ENCODE data around the gene SH3PXD2A. TPM values are rescaled to one million over a fixed set of nuclear protein-coding genes. Genes with fewer than 3 reads are reported as not detected.

The SH3PXD2A gene
- polyA plus RNA-seq, 3 donors = 26.6 to 29.4 (median 29.3) TPM

DNA sequence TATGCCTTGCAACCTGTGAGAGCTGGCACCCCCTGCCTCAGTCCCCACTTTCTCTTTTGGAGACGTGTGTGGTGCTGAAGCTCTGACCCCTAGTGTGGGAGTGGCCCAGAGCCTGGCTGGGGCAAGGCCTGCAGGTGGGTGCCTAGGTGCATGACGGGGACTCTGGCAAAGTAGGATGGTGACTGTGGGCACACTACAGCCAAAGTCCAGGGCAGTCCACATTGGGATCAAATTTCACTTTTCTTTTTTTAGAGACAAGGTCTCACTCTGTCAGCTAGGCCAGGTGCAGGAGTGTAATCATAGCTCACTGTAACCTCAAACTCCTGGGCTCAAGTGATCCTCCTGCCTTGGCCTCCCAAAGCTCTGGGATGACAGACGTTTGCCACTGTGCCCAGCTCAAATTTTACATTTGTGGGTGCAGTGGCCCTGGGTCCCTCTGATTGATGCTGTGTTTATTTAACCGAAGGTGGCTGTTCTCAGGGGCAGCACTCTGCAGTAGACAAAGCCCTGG is 309.6 kb downstream of the SH3PXD2A start:
- no peak for DNase-seq

DNA sequence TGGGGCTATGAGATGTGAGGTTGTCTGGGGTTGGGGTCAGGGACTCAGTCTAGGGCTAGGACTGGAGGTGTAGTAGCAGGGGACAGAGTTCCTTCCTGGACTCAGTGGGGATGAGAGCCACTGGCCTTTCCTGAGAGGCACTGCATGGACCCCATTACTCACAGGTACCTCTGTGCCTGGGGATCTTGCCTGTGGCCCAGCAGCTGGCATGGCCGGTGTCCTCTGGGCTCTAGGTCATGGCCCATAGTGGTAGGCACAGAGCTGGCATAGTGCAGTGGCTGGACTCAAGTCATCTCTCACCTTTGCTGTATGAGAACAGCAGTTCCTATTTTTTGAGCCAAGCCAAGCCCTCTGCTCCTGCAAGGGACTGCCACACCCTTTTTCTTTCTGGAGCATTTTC is 310.0 kb downstream of the SH3PXD2A start:
- no peak for DNase-seq

DNA sequence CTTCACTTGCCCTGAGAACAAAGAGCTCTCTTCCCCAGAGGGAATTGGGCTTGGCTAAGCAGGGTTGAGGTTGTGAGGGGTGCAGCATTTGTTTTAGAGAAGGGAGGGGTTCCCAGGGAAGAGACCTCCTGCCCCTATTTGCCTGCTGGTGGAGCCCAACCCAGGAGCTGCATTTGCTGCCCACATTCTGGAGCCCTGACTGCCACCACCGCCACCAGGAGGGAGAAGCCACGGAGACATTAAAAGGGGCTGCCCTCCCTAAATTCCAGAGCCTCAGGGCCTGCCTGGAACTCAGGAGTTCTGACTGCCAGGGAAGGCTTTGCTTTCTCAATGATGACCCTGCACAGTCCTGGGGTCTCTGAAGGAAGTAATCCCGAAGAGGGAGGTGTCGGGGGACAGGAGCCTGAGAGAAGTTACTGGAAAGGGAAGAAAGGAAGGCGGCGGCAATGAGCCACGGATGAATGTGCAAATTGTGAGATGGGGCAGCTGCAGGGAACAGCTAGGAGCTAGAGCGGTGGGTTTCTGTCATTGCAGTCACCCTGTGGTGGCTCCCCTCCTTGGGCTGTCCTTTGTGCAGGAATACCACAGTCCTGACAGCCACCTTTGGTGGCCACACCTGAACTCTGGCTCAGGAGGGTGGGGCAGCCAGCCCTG is 310.6 kb downstream of the SH3PXD2A start:
- no peak for DNase-seq

Other genes with a start within 250 kb of the SH3PXD2A start
- 10 to 100 TPM; 23.0 to 25.4 (median 24.3) TPM for gene STN1, start 62.6 kb upstream of the SH3PXD2A start, polyA plus RNA-seq (ENCODE audit: insufficient read length in 3 of 3)
- gene SLK, start 111.6 kb upstream of the SH3PXD2A start, polyA plus RNA-seq (ENCODE audit: insufficient read length in 3 of 3) = 10 to 100 TPM; 57.9 to 72.7 (median 61.0) TPM
- gene COL17A1, start 230.3 kb upstream of the SH3PXD2A start, polyA plus RNA-seq (ENCODE audit: insufficient read length in 3 of 3) = under 1 TPM; 0.30 to 0.78 (median 0.40) TPM